OCI-LY3 (cell line): ENCODE data around the gene BCL11B.

Source experiments
- EZH2phosphoT487 ChIP-seq: fragments of 200-600 bp; shearing (Covaris generic); IDR thresholded peaks from 2 replicates; pipeline ENCODE4 v1.6.1; 2018; ENCODE audit warnings: antibody characterized with exemption, mixed run types, low read depth
- TF ChIP-seq, protein P1 (sequence below): fragments of 200-600, 300-600 bp; sonication (generic); IDR thresholded peaks from 2 replicates; pipeline ENCODE4 v1.5.1; 2014; ENCODE audit warnings: antibody characterized with exemption, low read length, low read depth

DNA sequence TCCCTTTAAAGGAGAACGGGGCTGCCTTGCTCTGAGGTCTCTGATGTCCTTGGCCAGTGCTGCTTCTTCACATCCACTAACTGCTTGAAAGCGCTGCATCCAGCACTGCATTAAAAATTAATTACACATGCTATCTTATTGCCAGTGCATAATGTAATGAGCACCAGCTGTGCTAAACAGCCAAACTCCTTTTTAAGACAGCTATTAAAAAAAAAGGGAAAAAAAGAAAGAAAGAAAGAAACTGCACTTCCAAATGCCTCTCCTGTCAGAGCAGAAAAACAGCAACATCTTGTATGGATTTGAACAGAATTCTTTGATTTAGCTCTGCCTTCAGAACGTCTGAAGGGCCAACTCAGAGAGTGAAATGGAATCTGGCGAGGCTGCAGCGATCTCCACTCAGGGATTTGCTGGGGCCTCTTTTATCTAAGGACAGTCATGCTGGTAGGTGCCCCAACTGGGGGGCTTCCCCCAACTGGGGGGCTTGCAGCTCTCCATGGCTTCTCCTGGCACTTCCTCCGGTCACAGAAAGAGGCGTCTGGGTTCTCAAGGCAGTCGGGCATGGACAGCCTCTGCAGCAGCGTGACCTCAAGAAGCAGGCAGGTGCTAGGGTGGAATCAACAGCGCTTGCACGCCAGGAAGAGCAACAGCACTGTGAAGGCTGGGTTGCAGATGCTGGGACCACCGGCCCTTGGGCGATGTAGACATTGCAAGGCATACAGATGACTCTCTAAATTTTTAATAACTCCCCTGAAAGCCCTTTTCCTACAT is 46.4 kb downstream of the BCL11B start:
- TF ChIP-seq, protein P1, sequence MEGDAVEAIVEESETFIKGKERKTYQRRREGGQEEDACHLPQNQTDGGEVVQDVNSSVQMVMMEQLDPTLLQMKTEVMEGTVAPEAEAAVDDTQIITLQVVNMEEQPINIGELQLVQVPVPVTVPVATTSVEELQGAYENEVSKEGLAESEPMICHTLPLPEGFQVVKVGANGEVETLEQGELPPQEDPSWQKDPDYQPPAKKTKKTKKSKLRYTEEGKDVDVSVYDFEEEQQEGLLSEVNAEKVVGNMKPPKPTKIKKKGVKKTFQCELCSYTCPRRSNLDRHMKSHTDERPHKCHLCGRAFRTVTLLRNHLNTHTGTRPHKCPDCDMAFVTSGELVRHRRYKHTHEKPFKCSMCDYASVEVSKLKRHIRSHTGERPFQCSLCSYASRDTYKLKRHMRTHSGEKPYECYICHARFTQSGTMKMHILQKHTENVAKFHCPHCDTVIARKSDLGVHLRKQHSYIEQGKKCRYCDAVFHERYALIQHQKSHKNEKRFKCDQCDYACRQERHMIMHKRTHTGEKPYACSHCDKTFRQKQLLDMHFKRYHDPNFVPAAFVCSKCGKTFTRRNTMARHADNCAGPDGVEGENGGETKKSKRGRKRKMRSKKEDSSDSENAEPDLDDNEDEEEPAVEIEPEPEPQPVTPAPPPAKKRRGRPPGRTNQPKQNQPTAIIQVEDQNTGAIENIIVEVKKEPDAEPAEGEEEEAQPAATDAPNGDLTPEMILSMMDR, result no peak
- no peak for TF ChIP-seq EZH2phosphoT487
